ENCODE measurements around the gene CLIP4. TPM values are rescaled to one million over a fixed set of nuclear protein-coding genes. Genes with fewer than 3 reads are reported as not detected.

Gene CLIP4
- total and polyA plus RNA-seq, 2 of the 4 experiments (the other 2 are of a cell fraction) = 29.7 to 66.3 TPM

DNA sequence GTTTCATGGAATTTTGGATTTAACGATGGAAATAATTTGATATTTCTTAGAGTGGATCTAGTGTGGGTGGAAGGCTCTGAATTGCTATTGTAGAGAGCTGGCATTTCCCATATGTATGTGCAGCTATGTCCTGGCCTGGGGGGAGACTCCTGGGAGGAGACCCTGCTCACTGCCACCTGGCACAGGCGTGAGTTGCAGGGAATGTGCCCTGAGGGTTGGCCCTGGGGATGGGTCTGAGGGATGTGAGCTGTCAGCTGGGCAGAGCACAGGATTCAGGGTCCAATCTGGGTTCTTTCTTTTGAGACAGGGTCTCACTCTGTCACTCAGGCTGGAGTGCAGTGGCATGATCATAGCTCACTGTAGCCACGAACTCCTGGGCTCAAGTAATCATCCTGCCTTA is 120.2 kb downstream of the CLIP4 start:
- no peak overlapping the region for H3K56ac ChIP-seq (ENCODE audit: extremely low read depth, insufficient read depth, low read length)
- H2AFZ ChIP-seq (replicated peaks; ENCODE audit: low read length, poor library complexity) = no peak overlapping the region
- in situ Hi-C loops (cut with MboI; ENCODE audit: low sequenced_read_pairs) (no loop called here), dilution Hi-C loops (cut with HindIII; ENCODE audit: low sequenced_read_pairs, unreplicated experiment) (no loop called here), intact Hi-C loops (cut with micrococcal nuclease) (no loop called here)
- WGBS, 2 experiments (ENCODE audit: extremely low coverage in 2 of 2, insufficient read length in 1 of 2) = 83% methylated on average over 1 of the region's 3 CpGs; no CpG with 5 or more reads in 1 of the 2 experiments
- 0 out of 2 replicates have a peak, but pooled peaks cover 3% of the 10 kb centered on the region for H3K4me1 ChIP-seq (ENCODE audit: control insufficient read depth, insufficient read depth, low read length)
- H4K20me1 ChIP-seq (ENCODE audit: insufficient read depth, low read length) = no peaks in the 10 kb centered on the region
- H3K27ac ChIP-seq (ENCODE audit: insufficient read depth, low read length) = no peak overlapping the region
- no peak overlapping the region for H2BK15ac ChIP-seq (ENCODE audit: low read depth, low read length)
- H4K8ac ChIP-seq (ENCODE audit: low read depth in 2 of 2, low read length in 2 of 2) = no peak overlapping the region
- POLR2A ChIA-PET (ENCODE audit: unreplicated experiment) = no interaction called here
- H4K91ac ChIP-seq (ENCODE audit: insufficient read depth, low read depth, low read length) = no peak overlapping the region
- no peak overlapping the region for H3K18ac ChIP-seq (ENCODE audit: low read depth, low read length)
- H2BK120ac ChIP-seq (ENCODE audit: low read depth, low read length) = no peak overlapping the region
- H3K36me3 ChIP-seq (ENCODE audit: control insufficient read depth, insufficient read depth, low read length) = no peaks in the 10 kb centered on the region
- no peak for ATAC-seq (ENCODE audit: low read depth)
- no peaks in the 10 kb centered on the region for H3K79me1 ChIP-seq (ENCODE audit: low read depth in 1 of 2, low read length in 2 of 2)
- no peak overlapping the region for H4K5ac ChIP-seq (ENCODE audit: low read depth, low read length)
- DNase-seq = no peak
- H3K4ac ChIP-seq (ENCODE audit: low read depth, low read length) = no peak overlapping the region
- no peak overlapping the region for H3K23ac ChIP-seq (ENCODE audit: low read depth, low read length)
- H3K9me3 ChIP-seq (ENCODE audit: control insufficient read depth, insufficient read depth, low read length) = no peaks in the 10 kb centered on the region
- no peak overlapping the region for H3K14ac ChIP-seq (replicated peaks; ENCODE audit: low read depth, low read length)
- no peak overlapping the region for H2BK5ac ChIP-seq (ENCODE audit: low read depth, low read length, poor library complexity, severe bottlenecking)
- no TSS peak for BruUV-seq (replicated peaks)
- no peak overlapping the region for H2AK5ac ChIP-seq (ENCODE audit: low read depth, low read length)
- H3K4me3 ChIP-seq (ENCODE audit: insufficient read depth, low read depth, low read length) = no peak overlapping the region
- H3K9me1 ChIP-seq (ENCODE audit: insufficient read depth, low read length) = no peaks in the 10 kb centered on the region
- no peak overlapping the region for H2AK9ac ChIP-seq (replicated peaks; ENCODE audit: low read depth, low read length, poor library complexity)
- H3K27me3 ChIP-seq (ENCODE audit: control insufficient read depth, insufficient read depth, low read length) = peaks cover 52% of the 10 kb centered on the region
- no peak overlapping the region for H2BK20ac ChIP-seq (ENCODE audit: low read depth, low read length)
- TF ChIP-seq RAD21 (IDR thresholded peaks at IDR 0.05; ENCODE audit: low read length) = no peak
- TF ChIP-seq SMC3 (IDR thresholded peaks at IDR 0.05; ENCODE audit: low read depth, low read length) = no peak
- TF ChIP-seq MAFK (IDR thresholded peaks at IDR 0.05; ENCODE audit: low read depth, low read length) = no peak
- TF ChIP-seq POLR2A (IDR thresholded peaks at IDR 0.05; ENCODE audit: low read depth, low read length) = no peak
- no peak for TF ChIP-seq CHD1 (IDR thresholded peaks at IDR 0.05; ENCODE audit: low read depth, low read length)
- no peak for TF ChIP-seq CEBPB (IDR thresholded peaks at IDR 0.05; ENCODE audit: low read depth, low read length)
- TF ChIP-seq MXI1 (IDR thresholded peaks at IDR 0.05; ENCODE audit: borderline replicate concordance, low read depth, low read length) = no peak
- no peak overlapping the region for H3K9ac ChIP-seq (ENCODE audit: low read depth, low read length)
- CTCF ChIA-PET = no interaction called here
- H3K4me2 ChIP-seq (ENCODE audit: low read depth, low read length) = no peak overlapping the region
